22Rv1 (cell line): ENCODE measurements around the gene PTPRM.

Experiments used
- ZFX ChIP-seq: fragments of 450-650 bp; IDR thresholded peaks from 2 replicates; pipeline ENCODE4 v1.6.1; 2017; ENCODE audit warnings: antibody characterized with exemption, borderline replicate concordance
- TF ChIP-seq, protein P1 (sequence below): fragments of 450-650 bp; IDR thresholded peaks from 2 replicates; pipeline ENCODE4 v1.5.1; 2017; ENCODE audit warnings: mild to moderate bottlenecking

DNA sequence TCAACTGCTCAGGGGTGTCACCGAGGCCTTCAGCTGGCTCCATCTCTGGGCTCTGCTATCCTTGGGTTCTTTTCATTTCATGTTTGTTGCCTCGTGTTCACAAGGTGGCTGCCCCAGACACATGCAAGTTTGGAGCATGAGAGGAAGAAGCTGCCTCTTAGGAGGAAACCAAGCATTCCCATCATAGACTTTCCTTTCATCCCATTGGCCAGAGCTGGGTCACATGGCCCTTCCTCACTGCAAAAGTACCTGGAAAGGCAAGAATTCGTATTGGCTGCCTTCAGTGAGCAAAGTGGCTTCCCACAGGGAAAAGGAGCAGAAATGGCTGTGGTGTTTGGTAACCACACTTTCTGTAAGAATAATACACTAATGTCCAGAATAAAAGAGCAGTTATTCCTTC is 886.4 kb downstream of the PTPRM start:
- TF ChIP-seq, protein P1, sequence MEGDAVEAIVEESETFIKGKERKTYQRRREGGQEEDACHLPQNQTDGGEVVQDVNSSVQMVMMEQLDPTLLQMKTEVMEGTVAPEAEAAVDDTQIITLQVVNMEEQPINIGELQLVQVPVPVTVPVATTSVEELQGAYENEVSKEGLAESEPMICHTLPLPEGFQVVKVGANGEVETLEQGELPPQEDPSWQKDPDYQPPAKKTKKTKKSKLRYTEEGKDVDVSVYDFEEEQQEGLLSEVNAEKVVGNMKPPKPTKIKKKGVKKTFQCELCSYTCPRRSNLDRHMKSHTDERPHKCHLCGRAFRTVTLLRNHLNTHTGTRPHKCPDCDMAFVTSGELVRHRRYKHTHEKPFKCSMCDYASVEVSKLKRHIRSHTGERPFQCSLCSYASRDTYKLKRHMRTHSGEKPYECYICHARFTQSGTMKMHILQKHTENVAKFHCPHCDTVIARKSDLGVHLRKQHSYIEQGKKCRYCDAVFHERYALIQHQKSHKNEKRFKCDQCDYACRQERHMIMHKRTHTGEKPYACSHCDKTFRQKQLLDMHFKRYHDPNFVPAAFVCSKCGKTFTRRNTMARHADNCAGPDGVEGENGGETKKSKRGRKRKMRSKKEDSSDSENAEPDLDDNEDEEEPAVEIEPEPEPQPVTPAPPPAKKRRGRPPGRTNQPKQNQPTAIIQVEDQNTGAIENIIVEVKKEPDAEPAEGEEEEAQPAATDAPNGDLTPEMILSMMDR = no peak
- TF ChIP-seq ZFX = no peak
